GM03348 (cell line): ENCODE measurements around the gene IFNG-AS1.

Experiments used
- DNase-seq: peaks from one replicate; pipeline ENCODE4 v3.0.0; 2012; ENCODE audit warnings: low spot score

Gene IFNG-AS1

GRCh38 chr12:67994046-67994445 is 4.8 kb downstream of the IFNG-AS1 start:
- DNase-seq = no peak

- DNase-seq = no peak
Measured at GRCh38 chr12:67996347-67996746, 7.1 kb downstream of the IFNG-AS1 start.

- no peak for DNase-seq
Measured at GRCh38 chr12:67998379-67998778, 9.1 kb downstream of the IFNG-AS1 start.

GRCh38 chr12:67999244-67999643 is 10.0 kb downstream of the IFNG-AS1 start:
- DNase-seq = no peak

- DNase-seq = peak; percentile 42
Measured at GRCh38 chr12:68001486-68002466, 12.5 kb downstream of the IFNG-AS1 start.

- DNase-seq = no peak
Measured at GRCh38 chr12:68003777-68004176, 14.5 kb downstream of the IFNG-AS1 start.

GRCh38 chr12:68007033-68007432 is 17.8 kb downstream of the IFNG-AS1 start:
- DNase-seq = peak; percentile 4

GRCh38 chr12:68007466-68007865 is 18.2 kb downstream of the IFNG-AS1 start:
- peak; percentile 45 for DNase-seq

- DNase-seq = no peak
Measured at GRCh38 chr12:68011206-68011881, 22.1 kb downstream of the IFNG-AS1 start.

- peak; percentile 55 for DNase-seq
Measured at GRCh38 chr12:68011882-68012207, 22.6 kb downstream of the IFNG-AS1 start.

- DNase-seq = no peak
Measured at GRCh38 chr12:68012712-68013111, 23.5 kb downstream of the IFNG-AS1 start.

GRCh38 chr12:68013181-68013580 is 23.9 kb downstream of the IFNG-AS1 start:
- DNase-seq = no peak

- no peak for DNase-seq
Measured at GRCh38 chr12:68016136-68016535, 26.9 kb downstream of the IFNG-AS1 start.

- no peak for DNase-seq
Measured at GRCh38 chr12:68018315-68018714, 29.1 kb downstream of the IFNG-AS1 start.

- DNase-seq = no peak
Measured at GRCh38 chr12:68020049-68020448, 30.8 kb downstream of the IFNG-AS1 start.

GRCh38 chr12:68020699-68021098 is 31.5 kb downstream of the IFNG-AS1 start:
- DNase-seq = no peak

GRCh38 chr12:68028647-68029046 is 39.4 kb downstream of the IFNG-AS1 start:
- no peak for DNase-seq

GRCh38 chr12:68030248-68030647 is 41.0 kb downstream of the IFNG-AS1 start:
- no peak for DNase-seq

- DNase-seq = no peak
Measured at GRCh38 chr12:68031174-68031573, 41.9 kb downstream of the IFNG-AS1 start.

- DNase-seq = no peak
Measured at GRCh38 chr12:68031881-68032739, 42.9 kb downstream of the IFNG-AS1 start.

- DNase-seq = no peak
Measured at GRCh38 chr12:68034567-68034966, 45.3 kb downstream of the IFNG-AS1 start.

- DNase-seq = no peak
Measured at GRCh38 chr12:68036642-68037041, 47.4 kb downstream of the IFNG-AS1 start.
